Upper lobe of left lung (tissue), 6 donors: ENCODE data around the gene PTPRN2. TPM values are rescaled to one million over a fixed set of nuclear protein-coding genes. Genes with fewer than 3 reads are reported as not detected.

Experiments used
- ATAC-seq, 2 donors: fragments of 200-7000 bp; cut with Tn5 transposase; one replicate each; pipeline ENCODE4 v1.9.1; 2022; ENCODE audit warnings: mild to moderate bottlenecking in 2 of 2, moderate library complexity in 2 of 2; ENCODE audit not compliant: low FRiP score in 2 of 2
- DNase-seq, 2 donors: peaks; one replicate each; pipeline ENCODE4 v3.0.0-alpha.2; 2019 to 2020
- H3K27ac ChIP-seq, 4 donors: fragments of 200-600 bp; sonication (generic); one replicate each; pipeline ENCODE4 v1.5.1; 2016 to 2019
- H3K27me3 ChIP-seq, 4 donors: fragments of 200-600 bp; sonication (generic); one replicate each; pipeline ENCODE4 v1.5.1; 2017 to 2019
- H3K36me3 ChIP-seq, 4 donors: fragments of 200-600 bp; sonication (generic); one replicate each; pipeline ENCODE4 v1.5.1; 2016 to 2019
- H3K4me1 ChIP-seq, 4 donors: fragments of 200-600 bp; sonication (generic); one replicate each; pipeline ENCODE4 v1.5.1; 2018 to 2019
- H3K4me3 ChIP-seq, 4 donors: fragments of 200-600 bp; sonication (generic); one replicate each; pipeline ENCODE4 v1.5.1; 2017 to 2019; ENCODE audit warnings: mild to moderate bottlenecking in 2 of 4, moderate library complexity in 1 of 4
- H3K9me3 ChIP-seq, 4 donors: fragments of 200-600 bp; sonication (generic); one replicate each; pipeline ENCODE4 v1.5.1; 2018 to 2019
- CTCF ChIP-seq, 6 experiments: fragments of 450-650 bp in 4 of 6; fragments of 200-600 bp in 2 of 6; sonication (generic) in 2 of 6; IDR thresholded peaks; one replicate each; pipeline ENCODE4 v1.5.1; 2016 to 2019; ENCODE audit warnings: antibody characterized with exemption in 6 of 6
- EP300 ChIP-seq, 4 donors: sonication (generic); formaldehyde crosslinking; IDR thresholded peaks; one replicate each; pipeline ENCODE4 v1.5.1; 2017; ENCODE audit warnings: antibody characterized with exemption in 4 of 4, control low read depth in 2 of 4
- POLR2A ChIP-seq, 4 donors: fragments of 450-650 bp; IDR thresholded peaks; one replicate each; pipeline ENCODE4 v1.5.1; 2016 to 2017; ENCODE audit warnings: antibody characterized with exemption in 4 of 4, mild to moderate bottlenecking in 2 of 4
- POLR2AphosphoS5 ChIP-seq, 2 donors: sonication (generic); formaldehyde crosslinking; IDR thresholded peaks; one replicate each; pipeline ENCODE4 v1.5.1; 2017; ENCODE audit warnings: antibody characterized with exemption in 2 of 2
- WGBS, 2 donors: methylation state at CpG; one replicate each; pipeline ENCODE4 v1.1.5; 2017 to 2018; 5-methylcytosine and 5-hydroxymethylcytosine counted together
- total RNA-seq, 6 donors: library from RNA; depleted of rRNA in 4 of 6; stranded (reverse); fragments of >200 nt in 4 of 6; gene quantifications; one replicate each; pipeline versions ENCODE4 v1.1.0 to v1.2.1, GENCODE V29; 2016 to 2021
- donor health status: DM: no; HTN: no; CAD: no; lungs with moderate emphysema.
- donor health status: DM: no; HTN: yes; CAD: no; lungs with severe emphysema.

PTPRN2 gene
- total RNA-seq, 6 donors from 2014 or later: 3.3 to 7.9 (median 5.2) TPM

GRCh38 chr7:158416283-158416933 lies 171.2 kb downstream of the PTPRN2 start:
- DNase-seq: peak in 1 of 2 donors; percentile 10
- Histone ChIP-seq H3K36me3 (no peaks in the 10 kb centered on the region), H3K27ac (no peak overlapping the region), H3K9me3 (no peaks in the 10 kb centered on the region), H3K4me1 (no peaks in the 10 kb centered on the region), H3K4me3 (no peak overlapping the region), H3K27me3 (no peaks in the 10 kb centered on the region)
- ATAC-seq: peak; percentile 9 to 11
- no peak for TF ChIP-seq CTCF (IDR thresholded peaks at IDR 0.05)
- TF ChIP-seq EP300 (IDR thresholded peaks at IDR 0.05): no peak
- no peak for TF ChIP-seq POLR2A (IDR thresholded peaks at IDR 0.05)
- no peak for TF ChIP-seq POLR2AphosphoS5 (IDR thresholded peaks at IDR 0.05)
- WGBS, 2 donors: 57 to 59% methylated on average over 5 of the region's 5 CpGs

- H3K27ac ChIP-seq: no peak overlapping the region
- ATAC-seq (no peak), DNase-seq (peak in 1 of 2 donors; percentile 15)
- no peaks in the 10 kb centered on the region for H3K4me1 ChIP-seq
- WGBS, 2 donors: 88 to 98% methylated on average over 4 to 6 of the region's 6 CpGs
- no peak overlapping the region for H3K4me3 ChIP-seq
- H3K27me3 ChIP-seq: no peaks in the 10 kb centered on the region
- no peak for TF ChIP-seq CTCF (IDR thresholded peaks at IDR 0.05)
- TF ChIP-seq POLR2A (IDR thresholded peaks at IDR 0.05): no peak
- TF ChIP-seq EP300 (IDR thresholded peaks at IDR 0.05): no peak
- no peak for TF ChIP-seq POLR2AphosphoS5 (IDR thresholded peaks at IDR 0.05)
- H3K36me3 ChIP-seq: no peaks in the 10 kb centered on the region
- no peaks in the 10 kb centered on the region for H3K9me3 ChIP-seq
Observed at GRCh38 chr7:158415316-158415715, 172.3 kb downstream of the PTPRN2 start.

- ATAC-seq (peak in 1 of 2 donors; percentile 80), DNase-seq (peak in 1 of 2 donors; percentile 12)
- 65 to 74% methylated on average over 11 to 14 of the region's 16 CpGs for WGBS, 2 donors
- no peaks in the 10 kb centered on the region for H3K27me3 ChIP-seq
- TF ChIP-seq EP300 (IDR thresholded peaks at IDR 0.05) (no peak), CTCF (IDR thresholded peaks at IDR 0.05) (no peak), POLR2AphosphoS5 (IDR thresholded peaks at IDR 0.05) (no peak), POLR2A (IDR thresholded peaks at IDR 0.05) (no peak)
- no peaks in the 10 kb centered on the region for H3K36me3 ChIP-seq
- no peaks in the 10 kb centered on the region for H3K9me3 ChIP-seq
- H3K27ac ChIP-seq: no peak overlapping the region
- no peak overlapping the region for H3K4me3 ChIP-seq
- no peaks in the 10 kb centered on the region for H3K4me1 ChIP-seq
Observed at GRCh38 chr7:158414486-158414961, 173.1 kb downstream of the PTPRN2 start.

GRCh38 chr7:158414002-158414401 lies 173.6 kb downstream of the PTPRN2 start:
- ATAC-seq (no peak), DNase-seq (no peak)
- Histone ChIP-seq H3K4me1 (no peaks in the 10 kb centered on the region), H3K36me3 (no peaks in the 10 kb centered on the region), H3K9me3 (no peaks in the 10 kb centered on the region), H3K27ac (no peak overlapping the region), H3K27me3 (no peaks in the 10 kb centered on the region), H3K4me3 (no peak overlapping the region)
- no peak for TF ChIP-seq POLR2AphosphoS5 (IDR thresholded peaks at IDR 0.05)
- TF ChIP-seq CTCF (IDR thresholded peaks at IDR 0.05): no peak
- no peak for TF ChIP-seq POLR2A (IDR thresholded peaks at IDR 0.05)
- no peak for TF ChIP-seq EP300 (IDR thresholded peaks at IDR 0.05)
- WGBS, 2 donors: 85 to 91% methylated on average over 11 of the region's 11 CpGs
